ENCODE results near the gene CDH3.
"Not testable (repeated sequence)": the region's sequence is repeated elsewhere in the genome, so short reads cannot be mapped to it uniquely, and the experiment has no call there.

The CDH3 gene

GRCh38 chr16:68700120-68700519, 55.0 kb downstream of the CDH3 start:
- no peak for DNase-seq (ENCODE audit: low read depth in 2 of 2, low spot score in 1 of 2)

DNA sequence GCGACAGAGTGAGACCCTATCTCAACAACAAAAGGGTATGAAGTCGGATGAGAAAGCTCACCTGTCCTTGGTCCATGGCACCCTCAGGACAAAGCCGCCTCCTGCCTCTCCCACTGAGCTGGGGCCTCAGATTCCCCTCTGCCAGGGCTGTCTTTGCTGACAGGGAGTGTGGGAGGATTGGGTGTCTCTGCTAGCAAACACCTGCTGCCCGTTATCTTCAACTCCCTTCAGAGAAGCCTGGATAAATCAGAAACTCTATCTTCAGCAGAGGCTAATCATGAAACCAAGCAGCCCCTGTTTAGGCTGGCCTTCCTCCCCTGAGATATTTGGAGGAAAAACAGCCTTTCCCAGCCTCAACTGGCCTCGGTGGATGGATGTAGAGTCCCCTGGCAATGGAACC, 55.7 kb downstream of the CDH3 start:
- DNase-seq (ENCODE audit: low read depth in 2 of 2, low spot score in 1 of 2) = no peak

DNA sequence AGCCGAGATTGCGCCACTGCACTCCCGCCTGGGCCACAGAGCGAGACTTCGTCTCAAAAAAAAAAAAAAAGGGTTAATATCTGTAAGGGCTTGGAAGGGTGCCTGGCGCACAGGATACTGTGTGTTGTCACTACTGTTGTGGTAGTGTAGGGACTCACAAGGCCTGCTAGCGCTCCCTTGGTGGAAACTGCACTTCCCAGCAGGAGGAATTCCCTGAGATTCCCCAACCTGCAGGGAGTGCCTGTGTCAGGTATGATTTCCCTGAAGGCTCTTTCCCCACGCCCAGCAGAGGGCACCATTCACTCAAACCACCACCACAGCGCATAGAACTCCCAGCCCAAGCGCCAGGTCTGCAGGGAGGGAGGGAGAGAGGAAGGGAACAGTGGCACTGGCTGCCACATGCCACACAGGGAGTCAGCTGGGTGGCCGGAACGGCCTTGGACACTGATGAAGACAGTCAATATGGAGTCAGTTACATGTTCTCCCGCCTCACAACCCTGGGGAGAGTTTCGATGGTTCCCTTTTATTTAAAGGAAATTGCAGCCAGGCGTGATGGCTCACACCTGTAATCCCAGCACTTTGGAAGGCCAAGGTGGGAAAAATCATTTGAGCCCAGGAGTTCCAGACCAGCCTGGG, 59.2 kb downstream of the CDH3 start:
- DNase-seq (ENCODE audit: low read depth in 2 of 2, low spot score in 1 of 2) = peak in 1 of 2 donors; percentile 28

GRCh38 chr16:68707340-68708152, 62.4 kb downstream of the CDH3 start:
- DNase-seq (ENCODE audit: low read depth in 2 of 2, low spot score in 1 of 2) = no peak

- DNase-seq (ENCODE audit: low read depth in 2 of 2, low spot score in 1 of 2) = no peak
Observed at GRCh38 chr16:68710211-68710610, 65.1 kb downstream of the CDH3 start.

- DNase-seq (ENCODE audit: low read depth in 2 of 2, low spot score in 1 of 2) = no peak
Observed at GRCh38 chr16:68711421-68712139, 66.5 kb downstream of the CDH3 start.

DNA sequence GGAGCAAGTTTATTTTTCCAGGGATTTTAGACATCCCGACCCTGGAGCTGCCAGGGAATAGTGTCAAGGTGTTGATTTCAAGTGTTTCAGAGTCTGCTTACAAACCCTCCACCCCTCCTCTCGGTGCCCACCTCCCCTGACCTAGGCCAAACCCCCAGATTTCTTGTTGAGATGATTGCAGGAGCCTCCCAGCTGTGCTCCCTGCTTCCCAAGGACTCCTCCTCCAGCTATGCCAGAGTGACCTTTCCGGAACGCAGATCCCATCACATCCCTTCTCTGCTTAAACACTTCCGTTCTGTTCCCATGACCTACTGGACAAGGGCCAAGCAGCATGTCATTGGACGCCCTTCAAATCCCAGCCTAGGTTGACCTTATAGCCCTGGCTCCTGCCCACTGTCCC, 68.3 kb downstream of the CDH3 start:
- DNase-seq (ENCODE audit: low read depth in 2 of 2, low spot score in 1 of 2) = no peak

GRCh38 chr16:68715471-68715870, 70.4 kb downstream of the CDH3 start:
- DNase-seq (ENCODE audit: low read depth in 2 of 2, low spot score in 1 of 2) = no peak

DNA sequence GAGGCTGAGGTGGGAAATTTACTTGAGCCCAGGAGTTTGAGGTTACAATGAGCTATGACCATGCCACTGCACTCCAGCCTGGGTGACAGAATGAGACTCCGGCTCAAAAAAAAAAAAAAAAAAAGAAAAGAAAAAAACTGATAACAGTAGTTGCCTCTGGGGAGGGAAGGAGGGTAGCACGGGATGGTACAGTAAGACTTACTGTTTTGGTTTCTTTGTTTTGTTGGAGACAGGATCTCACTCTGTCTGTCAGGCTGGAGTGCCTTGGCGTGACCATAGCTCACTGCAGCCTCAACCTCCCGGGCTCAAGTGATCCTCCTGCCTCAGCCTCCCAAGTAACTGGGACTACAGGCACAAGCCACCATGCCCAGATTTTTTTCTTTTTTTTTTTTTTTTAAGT, 71.4 kb downstream of the CDH3 start:
- DNase-seq (ENCODE audit: low read depth in 2 of 2, low spot score in 1 of 2) = not testable (repeated sequence)

GRCh38 chr16:68717684-68718083, 72.6 kb downstream of the CDH3 start:
- no peak for DNase-seq (ENCODE audit: low read depth in 2 of 2, low spot score in 1 of 2)

DNA sequence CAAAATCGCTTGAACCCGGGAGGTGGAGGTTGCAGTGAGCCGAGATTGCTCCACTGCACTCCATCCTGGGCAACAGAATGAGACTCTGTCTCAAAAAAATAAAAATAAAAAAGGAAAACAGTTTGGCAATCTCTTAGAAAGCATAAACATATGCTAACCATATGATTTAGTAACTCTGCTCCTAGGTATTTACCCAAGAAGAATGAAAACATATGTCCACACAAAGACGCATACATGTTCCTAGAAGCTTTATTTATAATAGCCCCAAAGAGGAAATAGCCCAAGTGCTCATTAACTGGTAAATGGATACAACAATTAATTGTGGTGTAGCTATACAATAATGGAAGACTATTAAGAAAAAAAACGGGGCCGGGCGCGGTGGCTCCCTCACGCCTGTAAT, 73.5 kb downstream of the CDH3 start:
- DNase-seq (ENCODE audit: low read depth in 2 of 2, low spot score in 1 of 2) = no peak

GRCh38 chr16:68719993-68720489, 74.9 kb downstream of the CDH3 start:
- DNase-seq (ENCODE audit: low read depth in 2 of 2, low spot score in 1 of 2) = no peak

- no peak for DNase-seq (ENCODE audit: low read depth in 2 of 2, low spot score in 1 of 2)
Observed at GRCh38 chr16:68722119-68723024, 77.3 kb downstream of the CDH3 start.

DNA sequence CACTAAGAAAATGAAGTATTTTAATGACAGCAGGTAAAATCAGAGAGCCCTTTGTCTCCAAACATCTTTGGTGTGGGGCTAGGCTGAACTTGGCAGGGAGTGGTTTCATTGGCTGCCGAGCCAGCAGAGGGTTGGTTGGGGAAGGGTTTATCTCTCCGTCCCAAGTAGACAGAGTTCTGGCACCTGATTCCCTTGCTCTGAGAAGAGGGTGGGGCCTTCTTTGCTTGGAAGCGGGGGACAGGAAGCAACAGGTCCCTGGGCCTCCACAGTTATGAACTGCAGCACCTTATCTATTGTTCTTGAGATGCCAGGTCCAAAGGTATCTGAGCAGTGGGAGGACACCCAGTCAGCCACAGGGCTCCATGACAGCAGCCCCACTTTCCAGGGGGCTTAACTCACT, 79.7 kb downstream of the CDH3 start:
- no peak for DNase-seq (ENCODE audit: low read depth in 2 of 2, low spot score in 1 of 2)

DNA sequence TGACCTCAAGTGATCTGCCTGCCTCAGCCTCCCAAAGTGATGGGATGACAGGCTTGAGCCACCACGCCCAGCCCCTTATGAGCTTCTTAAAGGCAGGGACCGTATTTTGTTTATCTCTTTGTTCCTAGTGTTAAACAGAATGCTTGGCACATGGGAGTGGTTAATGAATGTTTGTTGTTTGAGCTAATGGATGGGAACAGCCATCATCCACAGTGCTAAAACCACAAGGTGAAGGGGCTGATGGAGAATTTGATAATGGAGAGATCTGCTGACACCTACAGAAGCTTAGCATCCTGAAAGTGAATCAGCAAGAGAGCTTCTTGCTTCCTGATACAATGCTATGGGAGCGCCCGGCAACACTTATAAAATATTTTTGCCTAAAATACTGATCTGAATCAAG, 83.4 kb downstream of the CDH3 start:
- DNase-seq (ENCODE audit: low read depth in 2 of 2, low spot score in 1 of 2) = no peak

- no peak for DNase-seq (ENCODE audit: low read depth in 2 of 2, low spot score in 1 of 2)
Observed at GRCh38 chr16:68731637-68732036, 86.5 kb downstream of the CDH3 start.

DNA sequence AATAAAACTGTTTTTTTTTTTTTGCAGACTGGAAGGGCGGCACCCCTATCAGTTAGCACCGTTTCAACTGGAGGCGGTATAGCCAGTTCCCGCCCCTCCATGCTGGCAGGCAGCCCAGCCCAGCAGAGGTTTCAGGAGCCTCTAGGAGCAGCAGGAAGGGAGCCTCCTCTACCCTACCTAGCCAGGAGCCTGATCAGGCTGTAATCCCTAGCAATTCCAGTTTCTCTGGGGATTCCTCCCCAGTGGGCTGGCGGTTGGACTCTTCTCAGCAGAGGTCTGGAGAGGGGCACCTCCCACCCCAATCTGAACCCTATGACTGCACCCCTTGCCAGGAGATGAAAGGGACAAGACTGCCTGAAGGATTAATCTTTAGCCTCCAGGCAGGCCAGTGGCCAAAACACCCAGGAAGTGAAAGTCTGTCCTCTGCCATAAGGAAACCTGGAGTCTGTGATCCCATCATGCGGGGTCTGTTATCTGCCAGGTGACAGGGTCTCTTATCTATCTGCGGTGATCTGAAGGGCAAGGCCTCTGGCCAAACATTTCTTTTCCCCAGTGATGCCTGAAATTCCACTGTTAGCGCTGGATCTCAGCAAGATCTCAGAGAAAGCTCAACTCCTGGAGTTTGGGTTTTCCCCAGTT, 87.1 kb downstream of the CDH3 start:
- no peak for DNase-seq (ENCODE audit: low read depth in 2 of 2, low spot score in 1 of 2)

DNA sequence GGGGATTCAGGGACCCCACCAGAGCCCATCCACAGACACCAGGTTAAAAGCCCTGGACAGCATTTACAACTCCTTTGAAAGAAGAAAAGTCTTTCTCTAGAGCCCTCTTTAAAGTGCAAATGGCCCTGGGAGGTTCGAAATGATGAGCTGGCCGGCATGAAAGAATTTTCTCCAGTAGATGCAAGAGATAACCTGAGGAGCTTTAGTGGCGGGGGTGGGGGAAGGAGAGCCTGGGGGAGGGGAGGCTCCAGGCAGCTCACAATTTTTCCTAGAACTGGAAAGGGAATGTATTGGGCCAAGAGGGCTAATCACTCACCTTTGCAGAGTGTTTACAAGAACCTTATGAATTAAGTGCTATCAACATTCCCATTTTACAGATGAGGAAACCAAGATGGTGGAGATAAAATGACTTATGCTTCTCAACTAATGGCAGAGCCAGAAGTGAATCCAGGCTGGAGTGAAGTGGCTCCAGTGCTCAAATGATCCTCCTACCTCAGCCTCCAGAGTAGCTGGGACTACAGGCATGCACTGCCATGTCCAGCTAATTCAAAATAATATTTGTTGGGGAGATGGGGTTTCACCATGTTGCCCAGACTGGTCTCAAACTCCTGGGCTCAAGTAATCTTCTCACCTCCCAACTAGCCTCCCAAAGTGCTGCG, 87.8 kb downstream of the CDH3 start:
- no peak for DNase-seq (ENCODE audit: low read depth in 2 of 2, low spot score in 1 of 2)

GRCh38 chr16:68733570-68733969, 88.5 kb downstream of the CDH3 start:
- DNase-seq (ENCODE audit: low read depth in 2 of 2, low spot score in 1 of 2) = no peak

DNA sequence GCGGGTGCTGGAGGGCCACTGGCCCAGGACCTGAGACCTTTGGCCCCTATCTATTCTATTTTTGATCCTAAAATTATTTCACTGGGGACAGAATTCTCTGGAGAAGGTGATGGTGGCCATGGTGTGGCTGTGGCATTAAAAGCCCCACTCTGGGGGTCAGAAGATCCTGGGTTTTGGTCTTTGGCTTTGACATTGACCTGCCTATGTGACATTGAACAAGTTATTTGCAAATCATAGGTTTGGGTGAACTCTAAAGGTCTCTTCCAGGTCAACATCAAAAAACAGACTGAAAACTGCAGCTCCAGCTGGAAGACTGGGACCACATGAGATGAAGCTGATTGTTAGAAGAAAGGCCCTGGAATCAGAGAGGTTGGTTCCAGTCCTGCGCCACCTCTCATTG, 89.7 kb downstream of the CDH3 start:
- no peak for DNase-seq (ENCODE audit: low read depth in 2 of 2, low spot score in 1 of 2)
